HTR-8/SVneo (cell line): ENCODE measurements around the gene CLDN7.

Source experiments
- DNase-seq: peaks from one replicate; pipeline ENCODE4 v3.0.0; 2011; ENCODE audit warnings: low spot score, mixed read lengths; ENCODE audit not compliant: insufficient read length
- FAIRE-seq: peaks from 2 replicates; lab custom pipeline; 2011; peaks lifted over from hg19 to GRCh38; lab: Jason Lieb, UNC

The CLDN7 gene

DNA sequence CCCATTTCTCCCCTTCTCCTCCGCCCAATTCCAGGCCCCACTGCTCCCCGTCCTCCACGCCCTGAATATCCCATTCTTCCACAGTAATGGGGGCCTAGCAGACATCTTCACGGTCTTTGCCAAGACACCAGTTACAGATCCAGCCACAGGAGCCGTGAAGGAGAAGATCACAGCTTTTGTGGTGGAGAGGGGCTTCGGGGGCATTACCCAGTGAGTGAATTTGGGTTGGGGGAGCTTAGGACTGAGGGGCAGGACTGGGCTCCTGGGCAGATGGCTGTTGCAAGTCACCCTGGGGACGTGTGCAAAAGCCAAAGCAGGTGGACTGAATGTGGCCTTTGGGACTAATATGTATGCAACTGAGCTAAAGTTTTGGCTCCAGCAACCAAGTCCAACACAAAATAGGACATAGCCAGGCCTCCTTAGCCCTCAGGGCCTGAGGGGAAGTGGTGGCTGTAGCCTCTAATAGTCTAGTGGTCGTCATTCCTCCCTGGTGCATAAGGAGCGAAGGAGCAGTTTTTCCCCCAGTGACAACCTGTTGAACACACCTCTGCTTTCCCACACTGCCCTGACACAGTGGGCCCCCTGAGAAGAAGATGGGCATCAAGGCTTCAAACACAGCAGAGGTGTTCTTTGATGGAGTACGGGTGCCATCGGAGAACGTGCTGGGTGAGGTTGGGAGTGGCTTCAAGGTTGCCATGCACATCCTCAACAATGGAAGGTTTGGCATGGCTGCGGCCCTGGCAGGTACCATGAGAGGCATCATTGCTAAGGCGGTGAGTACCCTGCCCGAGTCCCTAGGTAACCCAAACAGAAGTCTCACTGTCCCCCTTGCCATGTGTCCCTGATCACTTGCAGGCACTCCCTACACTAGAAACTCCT is 39.9 kb downstream of the CLDN7 start:
- DNase-seq = no peak
- no peak for FAIRE-seq

DNA sequence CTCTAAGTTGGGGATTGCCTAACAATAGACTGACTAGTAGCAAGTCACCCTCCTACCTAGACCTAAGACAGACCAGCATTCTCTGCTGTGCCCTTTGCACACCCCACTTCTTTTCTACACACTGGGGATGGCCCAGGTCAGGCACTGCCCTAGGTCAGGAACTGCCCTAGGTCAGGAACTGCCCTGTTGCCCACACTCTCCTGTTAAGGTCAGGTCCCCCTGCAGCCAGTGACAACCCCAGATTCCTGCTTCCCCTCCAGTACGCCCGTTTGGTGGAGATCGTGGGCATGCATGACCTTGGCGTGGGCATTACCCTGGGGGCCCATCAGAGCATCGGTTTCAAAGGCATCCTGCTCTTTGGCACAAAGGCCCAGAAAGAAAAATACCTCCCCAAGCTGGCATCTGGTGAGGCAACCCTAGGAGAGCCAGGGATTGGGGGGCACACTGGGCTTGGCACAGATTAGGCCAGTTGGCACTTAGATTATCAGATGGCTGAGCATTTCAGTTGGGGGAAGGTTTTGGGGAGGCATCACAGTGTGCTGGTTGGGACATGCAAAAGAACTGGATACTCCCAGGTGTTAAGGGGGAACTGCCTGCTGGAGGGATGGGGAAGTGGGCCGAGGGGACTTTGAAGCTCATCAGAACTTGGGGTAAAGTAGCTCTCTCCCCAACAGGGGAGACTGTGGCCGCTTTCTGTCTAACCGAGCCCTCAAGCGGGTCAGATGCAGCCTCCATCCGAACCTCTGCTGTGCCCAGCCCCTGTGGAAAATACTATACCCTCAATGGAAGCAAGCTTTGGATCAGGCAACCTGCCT is 40.8 kb downstream of the CLDN7 start:
- FAIRE-seq = peak; percentile 69
- no peak for DNase-seq

DNA sequence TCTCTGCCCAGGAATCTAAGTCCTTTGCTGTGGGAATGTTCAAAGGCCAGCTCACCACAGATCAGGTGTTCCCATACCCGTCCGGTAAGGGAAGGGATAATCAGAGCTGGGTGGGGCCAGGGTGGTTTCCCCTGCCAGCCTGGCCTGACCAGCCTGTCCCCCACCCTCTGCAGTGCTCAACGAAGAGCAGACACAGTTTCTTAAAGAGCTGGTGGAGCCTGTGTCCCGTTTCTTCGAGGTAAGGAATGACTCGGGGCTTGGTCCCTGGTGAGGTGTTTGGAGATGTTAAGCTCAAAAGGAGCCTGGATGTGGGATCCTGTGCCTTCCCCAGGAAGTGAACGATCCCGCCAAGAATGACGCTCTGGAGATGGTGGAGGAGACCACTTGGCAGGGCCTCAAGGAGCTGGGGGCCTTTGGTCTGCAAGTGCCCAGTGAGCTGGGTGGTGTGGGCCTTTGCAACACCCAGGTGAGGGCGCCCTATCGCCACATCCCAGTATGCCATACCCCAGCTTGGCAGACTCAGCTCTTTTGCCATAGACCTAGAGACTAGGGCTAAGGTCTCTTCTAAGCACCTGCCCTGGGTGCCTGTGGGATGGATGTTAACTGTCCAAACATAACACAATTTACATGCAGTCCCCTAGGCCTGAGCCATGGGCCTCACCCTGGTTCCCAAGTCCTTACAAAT is 41.5 kb downstream of the CLDN7 start:
- FAIRE-seq (no peak), DNase-seq (no peak)

DNA sequence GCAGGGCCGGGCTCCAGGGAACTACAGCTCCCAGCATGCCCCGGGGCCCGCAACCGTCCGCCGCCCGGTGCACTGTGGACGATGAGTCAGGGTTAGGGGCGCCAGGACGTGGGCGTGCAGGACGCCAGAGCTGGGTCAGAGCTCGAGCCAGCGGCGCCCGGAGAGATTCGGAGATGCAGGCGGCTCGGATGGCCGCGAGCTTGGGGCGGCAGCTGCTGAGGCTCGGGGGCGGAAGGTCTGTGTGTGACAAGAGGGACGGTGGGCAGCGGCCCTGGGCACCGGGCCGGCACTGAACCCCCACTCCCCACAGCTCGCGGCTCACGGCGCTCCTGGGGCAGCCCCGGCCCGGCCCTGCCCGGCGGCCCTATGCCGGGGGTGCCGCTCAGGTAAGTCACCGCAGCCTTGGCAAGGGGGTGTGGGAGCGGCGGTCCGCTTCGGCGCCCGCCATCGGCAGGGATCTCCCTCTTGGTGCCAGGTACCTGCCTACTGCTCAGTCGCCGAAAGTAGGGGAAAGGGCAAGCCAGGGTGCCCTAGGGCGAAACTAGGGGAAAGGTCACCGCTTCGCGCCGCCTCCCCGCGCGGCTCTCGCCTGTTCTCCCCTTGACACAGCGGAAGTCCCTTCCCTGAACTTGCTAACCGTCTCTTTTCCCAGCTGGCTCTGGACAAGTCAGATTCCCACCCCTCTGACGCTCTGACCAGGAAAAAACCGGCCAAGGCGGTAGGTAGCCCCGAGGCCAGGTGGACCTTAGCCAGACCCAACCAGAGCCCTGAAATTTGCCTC is 42.3 kb downstream of the CLDN7 start, which contains the start of the genes ACADVL and DLG4:
Gene ACADVL (plus strand): TSS at position 127 of the 781 bp plus-strand sequence. CDS start 47 bp downstream, at position 174.
Gene DLG4 (minus strand): TSS at position 25 of the 781 bp plus-strand sequence.
- peak; percentile 96 for FAIRE-seq
- DNase-seq = peak; percentile 96

DNA sequence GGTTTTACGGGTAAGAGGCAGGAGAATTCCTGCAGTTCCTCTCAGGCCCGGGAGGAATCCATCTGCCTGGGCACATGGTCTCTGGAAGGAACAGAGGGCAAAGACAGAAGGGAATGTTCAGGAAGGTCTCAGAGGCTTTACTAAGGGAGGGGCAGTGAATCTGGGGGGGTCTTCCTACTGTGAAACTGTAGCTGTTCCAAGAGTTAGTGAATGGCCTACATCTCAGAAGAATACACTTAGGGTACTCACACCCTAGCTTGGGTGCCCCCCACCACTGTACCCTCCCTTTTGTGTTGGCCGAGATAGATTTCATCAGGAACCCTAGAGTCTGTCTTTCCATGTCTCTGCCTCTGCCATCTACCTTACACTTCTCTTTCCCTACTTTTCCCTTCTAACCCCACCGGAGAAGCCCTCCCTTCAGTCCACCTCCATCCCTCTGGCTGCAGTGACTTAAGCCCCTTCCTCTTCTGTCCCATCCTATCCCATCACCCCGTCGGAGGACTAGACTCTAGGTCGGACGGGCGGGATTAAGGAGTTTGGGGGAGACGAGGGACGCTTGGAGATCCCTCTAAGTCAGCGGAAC is 43.0 kb downstream of the CLDN7 start:
- DNase-seq (no peak), FAIRE-seq (no peak)

DNA sequence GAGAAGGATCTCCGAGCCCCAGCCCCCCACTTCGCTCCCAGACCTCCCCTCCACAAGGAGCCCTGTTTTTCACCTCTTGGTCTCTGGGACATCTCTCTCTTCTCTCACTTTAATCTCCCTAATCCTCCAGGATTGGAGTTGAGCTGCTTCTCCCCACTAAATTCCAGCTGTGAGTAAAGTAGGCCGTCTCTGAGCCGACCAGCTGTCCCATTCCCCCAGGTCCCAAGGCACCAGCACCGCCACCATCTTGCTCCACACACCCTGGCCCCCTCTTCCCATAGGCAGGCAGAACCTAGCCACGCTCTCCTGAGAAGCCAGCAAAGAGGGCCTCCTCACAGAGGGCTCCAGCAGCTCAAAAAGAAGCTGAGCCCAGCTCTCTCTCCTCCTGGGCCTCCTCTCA is 43.5 kb downstream of the CLDN7 start:
- DNase-seq = no peak
- no peak for FAIRE-seq

DNA sequence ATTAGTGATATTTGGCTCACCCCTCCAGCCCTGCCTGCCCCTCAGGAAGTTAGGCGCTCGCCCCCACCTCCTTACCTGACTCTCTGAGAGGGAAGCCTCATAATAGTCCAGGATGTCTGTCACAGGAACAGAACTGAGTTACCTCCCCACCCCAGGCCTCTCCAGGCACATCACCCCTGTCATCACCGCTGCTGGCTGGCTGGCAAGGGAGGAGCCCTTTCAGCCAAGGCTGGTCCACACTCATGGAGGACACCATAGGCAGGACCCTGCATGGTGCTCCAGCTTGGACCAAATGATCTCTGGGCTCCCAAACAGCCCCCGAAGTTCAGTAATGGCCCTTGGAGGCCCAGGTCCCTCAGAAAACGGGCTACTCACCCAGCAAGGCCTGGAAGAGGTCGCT is 44.1 kb downstream of the CLDN7 start:
- FAIRE-seq = no peak
- no peak for DNase-seq

DNA sequence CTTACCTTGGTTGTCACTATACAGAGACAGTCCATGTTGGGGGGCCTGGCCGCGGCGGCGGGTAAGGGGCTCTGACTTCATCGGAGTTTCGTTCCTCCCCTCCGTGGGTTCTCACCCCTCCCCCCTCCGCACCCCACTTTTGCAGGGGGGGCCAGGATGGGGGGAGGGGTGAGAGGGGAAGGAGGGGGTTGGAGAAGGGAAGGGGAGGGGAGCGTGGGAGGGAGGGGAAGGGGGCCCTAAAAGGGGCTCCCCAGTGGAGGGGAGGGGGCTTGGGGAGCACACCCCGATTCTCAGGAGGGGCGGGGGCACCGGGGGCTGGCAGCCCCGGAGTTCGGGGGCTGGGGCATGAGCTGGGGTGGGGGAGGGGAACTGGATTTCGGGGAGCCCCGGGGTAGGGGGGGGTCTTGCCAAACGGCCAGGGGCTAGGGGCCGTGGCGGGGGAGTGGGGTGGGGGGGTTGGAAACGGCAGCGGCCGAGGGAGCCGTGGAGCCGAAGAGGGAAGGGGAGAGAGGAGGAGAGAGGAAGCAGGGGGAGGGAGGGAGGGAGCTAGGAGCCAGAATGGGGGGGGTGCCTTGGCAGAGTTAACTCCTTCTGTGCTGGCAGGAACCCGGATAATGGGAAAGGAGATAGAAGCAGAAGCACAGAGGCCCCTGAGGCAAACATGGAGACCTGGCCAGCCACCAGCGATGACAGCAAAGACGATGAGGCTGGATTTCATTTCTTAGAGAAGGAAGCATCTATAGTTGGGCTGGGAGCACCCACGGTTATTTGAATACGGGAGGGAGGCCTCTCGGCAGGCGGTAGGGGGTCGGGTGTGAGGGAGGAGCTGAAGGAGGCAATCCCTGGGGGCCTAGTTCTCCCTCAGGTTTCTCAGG is 44.9 kb downstream of the CLDN7 start:
- DNase-seq (no peak), FAIRE-seq (no peak)

DNA sequence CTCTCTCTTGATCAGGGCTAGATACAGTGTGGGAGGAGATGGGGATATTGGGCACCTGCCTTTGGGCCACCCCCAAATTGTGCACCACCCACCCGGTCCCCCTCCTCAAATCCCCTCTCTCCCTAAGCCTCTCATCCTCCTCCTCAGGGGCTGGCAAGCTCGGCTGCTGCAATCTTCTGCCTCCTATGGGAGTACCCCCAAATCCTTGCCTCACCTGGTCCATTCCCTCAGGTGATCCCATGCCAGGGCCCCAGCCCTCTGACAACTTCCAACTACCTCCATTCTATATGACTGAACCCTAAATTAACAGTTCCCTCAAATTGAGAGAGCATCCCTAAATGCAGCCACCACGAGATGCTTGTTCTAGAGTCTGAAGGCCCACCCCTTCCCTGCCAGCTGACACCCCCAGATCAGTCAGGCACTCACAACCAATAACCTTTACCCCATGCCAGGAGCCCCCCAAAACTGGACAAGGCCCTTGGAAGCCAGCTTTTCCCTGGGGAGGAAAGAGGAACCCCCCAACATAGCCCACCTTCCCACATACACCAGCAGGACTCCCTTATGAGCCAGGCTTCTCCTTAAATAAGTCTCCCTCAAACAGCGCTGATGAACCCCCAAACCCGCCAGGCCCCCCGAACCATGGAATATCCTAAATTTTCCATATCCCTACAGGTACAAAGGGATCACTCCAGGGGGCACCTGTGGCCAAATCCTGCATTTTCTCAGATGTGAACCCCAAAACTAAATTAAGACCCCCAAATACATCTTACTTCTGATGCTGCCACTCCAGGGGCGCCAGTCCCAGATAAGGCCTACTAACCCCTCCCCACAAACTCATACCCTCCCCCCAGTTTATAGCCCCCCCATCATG is 45.8 kb downstream of the CLDN7 start:
- DNase-seq (no peak), FAIRE-seq (no peak)

DNA sequence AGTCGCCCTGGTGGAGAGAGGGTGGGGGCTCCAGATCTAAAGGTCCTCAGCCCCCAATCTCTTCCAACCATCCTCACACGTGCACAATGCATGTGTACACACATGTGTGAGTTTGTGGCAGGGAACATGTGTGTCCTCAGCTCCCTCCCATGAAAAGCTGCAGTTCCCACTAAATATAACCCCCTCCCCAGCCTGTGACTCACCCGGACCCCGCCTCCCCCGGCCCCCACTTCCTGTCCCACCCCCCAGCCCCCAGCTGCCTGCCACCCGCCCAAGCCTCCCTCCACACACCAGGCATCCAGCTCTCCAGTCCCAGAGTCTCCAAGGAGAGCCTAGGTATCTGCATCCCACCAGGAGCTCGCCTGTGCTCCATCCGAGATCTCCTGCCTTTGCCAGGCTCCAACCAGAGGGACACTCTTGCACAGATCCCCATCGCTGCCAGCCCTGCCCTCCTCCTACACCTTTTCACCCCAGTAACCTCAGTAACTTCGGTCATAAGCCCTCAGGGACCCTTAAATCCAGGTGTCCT is 46.6 kb downstream of the CLDN7 start:
- FAIRE-seq (no peak), DNase-seq (no peak)

DNA sequence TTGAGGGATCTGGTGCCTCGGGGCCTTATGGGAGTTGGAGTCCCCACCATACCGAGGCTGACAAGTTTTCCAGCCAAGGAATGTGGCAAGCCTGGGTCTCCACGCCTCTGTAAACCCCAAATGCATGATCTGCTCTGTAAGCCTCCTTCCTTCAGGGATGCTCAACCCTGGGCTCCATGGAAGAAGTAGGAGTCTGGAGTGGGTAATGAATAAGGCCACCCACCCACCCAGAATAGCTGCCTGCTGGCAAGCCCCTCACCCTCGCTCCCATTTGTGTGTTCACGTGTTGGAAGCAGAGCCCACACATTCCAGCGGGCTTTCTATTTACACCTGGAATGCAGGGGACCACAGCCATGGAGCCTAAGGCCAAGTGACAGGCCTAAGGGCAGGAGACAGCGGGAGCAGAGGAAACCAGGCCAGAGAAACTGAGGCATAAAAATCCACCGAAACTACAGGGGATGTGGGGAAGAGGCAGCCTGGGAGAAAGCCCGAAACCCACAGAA is 47.1 kb downstream of the CLDN7 start:
- FAIRE-seq = no peak

DNA sequence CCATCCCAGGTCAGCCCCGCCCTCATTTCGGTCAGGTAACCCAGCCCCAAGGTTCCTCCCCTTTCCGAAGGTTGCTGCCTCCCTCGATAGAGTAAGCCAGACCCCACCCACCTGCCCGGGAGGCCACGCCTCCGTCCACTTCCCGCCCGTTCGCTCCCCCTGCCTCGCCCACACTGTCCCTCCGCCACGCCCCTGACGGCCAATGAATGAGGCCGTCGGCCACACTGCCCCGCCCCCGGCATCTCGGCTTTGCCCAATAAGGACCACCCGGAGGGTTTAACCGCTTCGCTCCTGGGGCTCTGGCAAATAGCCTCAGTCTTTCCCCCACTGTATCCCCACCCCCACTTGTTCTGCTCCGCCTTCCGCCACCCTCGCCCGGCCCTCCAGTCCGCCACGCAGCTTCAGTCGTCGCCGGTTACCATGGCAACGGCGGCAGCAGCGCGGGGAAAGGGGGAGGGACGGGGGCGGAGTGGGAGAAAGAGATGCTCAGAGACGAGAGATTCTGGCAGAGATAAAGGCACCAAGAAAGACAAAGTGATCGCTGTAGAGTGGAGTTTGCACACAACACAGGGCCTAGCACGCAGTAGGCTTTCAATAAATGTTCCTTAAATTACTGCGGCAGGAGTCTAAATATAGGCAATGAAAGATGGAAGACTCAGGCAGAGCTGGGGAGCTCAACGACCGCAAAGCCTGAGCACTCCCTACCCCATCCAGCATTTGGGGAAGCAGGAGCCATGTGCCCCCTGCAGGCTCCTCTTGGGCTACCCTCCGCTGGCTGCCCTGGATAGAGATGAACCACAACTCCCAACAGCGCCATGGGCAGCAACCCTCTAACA is 47.8 kb downstream of the CLDN7 start:
- peak; percentile 96 for DNase-seq
- peak; percentile 99 for FAIRE-seq

More for the DNA sequence above, 47.1 kb downstream of the CLDN7 start:
- DNase-seq = no peak

DNA sequence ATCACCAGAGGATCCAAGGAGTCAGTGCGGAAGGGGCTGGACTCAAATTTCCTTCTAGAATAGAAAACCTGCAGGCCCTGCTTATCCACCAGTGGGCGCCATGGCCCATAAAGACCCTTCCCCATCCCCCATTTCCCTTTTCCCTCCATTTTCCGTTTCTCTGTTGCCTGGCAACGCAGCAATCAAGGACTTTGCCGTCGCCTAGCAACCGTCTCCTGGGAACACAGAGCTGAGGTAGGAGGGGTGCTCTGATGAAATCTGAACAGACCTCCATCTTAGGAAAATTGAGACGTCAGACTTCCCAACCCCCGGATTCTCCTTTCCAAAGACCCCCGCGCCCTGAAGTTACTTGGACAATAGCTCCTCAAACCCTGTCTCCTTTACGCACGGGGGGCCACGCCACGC is 48.4 kb downstream of the CLDN7 start:
- FAIRE-seq (no peak), DNase-seq (no peak)

DNA sequence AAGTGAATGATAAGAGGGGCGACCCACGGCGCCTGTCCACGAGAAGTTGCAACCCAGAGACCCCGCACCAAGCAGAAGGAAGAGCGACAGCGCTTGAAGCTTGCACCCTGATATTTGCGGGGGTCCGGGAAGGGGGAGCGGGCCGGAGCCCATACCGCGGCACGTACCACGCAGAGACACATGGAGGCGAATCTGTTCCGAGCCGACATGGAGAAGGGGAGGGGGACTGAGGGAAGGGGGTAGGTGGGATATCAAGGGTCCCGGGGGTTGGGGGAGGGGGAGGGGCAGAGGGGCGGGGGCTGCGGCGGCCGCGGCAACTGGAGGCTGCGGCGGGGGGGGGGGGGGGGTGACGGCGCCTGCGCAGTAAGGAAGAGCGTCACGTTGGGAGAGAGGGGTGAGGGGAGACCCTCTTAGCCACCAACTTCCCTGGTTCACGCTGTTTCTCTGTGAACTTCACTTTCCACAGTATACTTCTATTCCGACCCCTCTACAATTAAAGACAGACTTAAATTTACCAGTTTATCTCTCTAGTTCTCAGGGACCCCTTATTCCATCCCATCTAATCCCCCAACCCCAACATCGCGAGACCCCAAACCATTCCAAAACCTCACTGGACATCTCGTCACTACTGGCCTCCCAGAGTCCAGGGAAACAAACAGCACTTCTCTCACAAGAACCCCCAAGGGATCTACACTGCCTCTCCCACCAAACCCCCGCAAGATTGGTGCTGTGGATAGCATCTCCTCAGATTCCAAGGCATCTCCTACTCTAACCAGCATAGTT is 50.6 kb downstream of the CLDN7 start:
- FAIRE-seq (no peak), DNase-seq (no peak)
